Measurements from ENCODE around the gene PRKCE.
"Not testable (repeated sequence)": the region's sequence is repeated elsewhere in the genome, so short reads cannot be mapped to it uniquely, and the experiment has no call there.

Gene PRKCE

DNA sequence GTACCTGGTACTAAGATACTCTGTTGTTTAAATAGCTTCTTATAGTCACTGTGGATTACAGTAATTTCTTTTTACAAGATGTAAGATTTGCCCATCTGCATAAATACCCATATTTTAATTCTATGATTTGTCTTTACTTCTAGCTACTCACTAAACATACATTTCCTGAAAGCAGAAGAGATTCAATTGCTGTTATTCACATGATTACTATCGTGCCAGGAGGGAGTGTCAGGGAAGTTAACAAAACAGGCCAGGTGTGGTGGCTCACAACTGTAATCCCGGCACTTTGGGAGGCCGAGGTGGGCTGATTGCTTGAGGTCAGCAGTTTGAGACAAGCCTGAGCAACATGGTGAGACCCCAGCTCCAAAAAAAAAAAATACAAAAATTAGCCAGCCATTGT lies 33.8 kb downstream of the PRKCE start:
- no peak for DNase-seq
- in situ Hi-C loops (cut with HindIII; ENCODE audit: low pct_ligation_motif_present, low pct_unique_long_range_greater_than_20kb, low sequenced_read_pairs): no loop called here

DNA sequence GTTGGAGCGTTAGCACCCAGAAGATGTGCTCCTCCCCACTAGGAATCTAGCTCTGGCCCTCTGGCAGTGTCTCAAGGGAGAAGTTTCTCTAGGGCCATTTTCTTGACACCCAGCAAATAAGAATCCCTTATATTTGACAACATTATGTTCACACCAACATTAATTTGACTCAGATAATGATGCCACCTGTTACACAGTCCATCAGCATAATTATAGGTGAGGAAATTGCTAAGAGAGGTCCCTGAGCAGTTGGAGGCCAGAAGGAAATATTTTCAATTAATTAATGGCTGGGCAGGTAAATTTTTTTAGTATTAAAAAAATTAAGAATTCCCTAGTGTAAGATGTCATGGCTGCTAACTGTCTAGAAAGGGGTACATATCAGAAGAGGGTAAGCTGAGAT lies 36.5 kb downstream of the PRKCE start:
- in situ Hi-C loops (cut with HindIII; ENCODE audit: low pct_ligation_motif_present, low pct_unique_long_range_greater_than_20kb, low sequenced_read_pairs): no loop called here

DNA sequence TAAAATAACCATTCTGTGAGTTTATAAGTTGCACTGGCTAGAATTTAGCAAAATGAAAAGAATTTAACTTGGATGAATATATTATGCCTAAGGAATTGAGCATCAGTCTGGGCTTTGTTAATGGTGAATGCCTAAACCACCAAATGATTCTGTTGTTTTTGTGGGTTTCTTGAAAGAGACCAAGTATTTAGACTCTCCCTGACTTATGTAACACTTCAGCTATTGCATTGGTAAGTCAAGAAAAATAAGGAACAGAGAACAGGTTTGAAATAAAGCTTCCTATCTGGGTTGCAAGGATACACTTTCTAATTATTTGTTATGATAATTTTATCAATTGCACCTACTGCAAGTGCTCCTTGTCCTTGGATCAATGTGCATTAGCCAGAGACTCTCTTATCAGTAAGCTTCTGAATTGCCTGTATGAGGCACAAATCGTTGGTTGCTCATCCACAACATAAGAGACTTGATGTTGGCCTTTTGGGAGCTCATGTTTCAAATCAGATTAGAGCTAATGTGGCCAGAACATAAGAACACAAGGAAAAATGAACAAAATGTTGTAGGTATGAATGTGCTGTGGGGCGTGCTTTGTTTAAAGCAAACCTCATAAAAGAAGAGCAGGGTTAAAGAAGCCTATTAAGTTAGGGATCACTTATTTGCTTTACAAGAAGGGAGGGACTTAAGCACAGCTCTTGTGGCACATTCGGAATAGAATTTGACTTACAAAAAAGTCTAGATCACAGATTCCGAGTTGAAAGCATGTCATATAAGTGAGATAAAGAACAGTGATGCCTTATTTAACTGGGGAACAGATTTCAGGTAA lies 37.2 kb downstream of the PRKCE start:
- DNase-seq: no peak
- in situ Hi-C loops (cut with HindIII; ENCODE audit: low pct_ligation_motif_present, low pct_unique_long_range_greater_than_20kb, low sequenced_read_pairs): no loop called here

More for the DNA sequence above, 36.5 kb downstream of the PRKCE start:
- no peak for DNase-seq

DNA sequence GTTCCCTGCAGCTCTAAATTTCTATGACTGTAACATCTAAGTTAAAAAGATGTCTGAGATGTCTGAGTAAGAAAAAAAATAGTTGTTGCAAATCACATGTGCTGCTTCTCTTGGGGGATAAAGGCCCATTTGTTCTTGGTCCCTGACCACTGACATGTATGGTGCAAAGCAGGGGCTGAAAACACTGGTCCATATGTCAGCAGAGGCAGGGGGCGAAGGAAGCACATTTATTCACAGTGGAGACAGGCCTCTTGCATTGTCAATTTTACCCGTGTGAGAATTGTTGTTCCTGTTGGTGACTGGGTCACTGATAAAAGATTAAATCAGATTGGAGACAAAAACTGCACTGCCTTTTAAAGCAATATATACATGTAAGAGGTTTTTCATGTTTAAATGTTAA lies 38.8 kb downstream of the PRKCE start:
- no peak for DNase-seq
- in situ Hi-C loops (cut with HindIII; ENCODE audit: low pct_ligation_motif_present, low pct_unique_long_range_greater_than_20kb, low sequenced_read_pairs): no loop called here

DNA sequence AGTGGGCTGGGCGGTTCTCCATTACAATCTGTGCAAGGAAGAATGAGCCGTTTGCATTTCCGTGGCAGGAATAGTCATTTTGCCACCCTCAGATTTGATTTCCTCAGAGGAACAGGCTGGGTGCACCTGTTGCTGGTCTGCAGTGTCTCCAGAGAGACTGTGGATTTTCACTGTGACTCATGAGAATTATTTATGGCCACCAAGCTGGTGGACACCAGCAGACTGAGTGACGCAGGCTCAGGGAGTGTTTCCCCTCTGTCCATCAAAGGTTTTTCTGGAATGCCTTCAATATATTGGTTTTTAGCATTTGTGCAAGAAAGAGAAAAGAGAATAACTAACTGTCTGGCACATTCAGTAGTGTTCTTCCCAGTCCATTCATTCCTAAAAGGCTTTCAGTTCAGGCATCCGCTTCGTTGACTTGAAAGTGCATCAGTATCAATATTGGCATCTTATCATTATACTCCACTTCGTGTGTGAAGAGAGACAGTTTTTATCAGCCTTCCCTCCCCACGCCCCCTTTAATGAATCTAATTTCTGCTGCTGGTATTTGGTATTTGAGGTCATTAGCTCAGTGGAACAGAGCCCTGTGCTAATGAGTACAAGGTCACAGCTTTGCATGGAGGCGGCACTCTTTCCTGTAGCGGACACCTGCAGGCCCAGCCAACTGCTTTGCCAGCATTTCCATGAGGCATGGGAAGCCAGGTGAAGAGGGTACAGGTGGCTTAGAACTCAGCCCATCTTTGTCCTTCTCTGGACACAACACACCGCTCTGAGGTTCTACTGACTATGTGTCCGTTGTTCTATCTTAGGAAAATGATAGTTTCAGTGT lies 39.9 kb downstream of the PRKCE start:
- in situ Hi-C loops (cut with HindIII; ENCODE audit: low pct_ligation_motif_present, low pct_unique_long_range_greater_than_20kb, low sequenced_read_pairs): no loop called here
- no peak for DNase-seq

DNA sequence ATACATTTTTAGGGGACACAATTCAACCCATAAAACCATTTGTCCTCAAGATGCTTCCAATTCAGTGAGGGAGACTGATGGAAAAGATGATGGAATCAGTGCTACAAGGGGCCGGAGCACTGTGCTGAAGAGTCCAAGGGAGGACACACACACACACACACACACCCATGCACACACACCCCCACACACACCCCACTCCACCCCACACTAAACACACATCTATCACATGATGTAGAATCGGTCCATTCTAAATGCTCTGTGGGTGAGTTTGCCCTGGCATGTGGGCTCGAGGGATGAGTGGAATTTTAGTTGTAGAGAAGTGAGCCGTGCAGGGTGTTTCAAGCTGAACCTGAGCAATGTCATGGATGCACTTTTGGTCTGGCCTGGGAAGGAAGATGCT lies 41.1 kb downstream of the PRKCE start:
- in situ Hi-C loops (cut with HindIII; ENCODE audit: low pct_ligation_motif_present, low pct_unique_long_range_greater_than_20kb, low sequenced_read_pairs): no loop called here
- no peak for DNase-seq

DNA sequence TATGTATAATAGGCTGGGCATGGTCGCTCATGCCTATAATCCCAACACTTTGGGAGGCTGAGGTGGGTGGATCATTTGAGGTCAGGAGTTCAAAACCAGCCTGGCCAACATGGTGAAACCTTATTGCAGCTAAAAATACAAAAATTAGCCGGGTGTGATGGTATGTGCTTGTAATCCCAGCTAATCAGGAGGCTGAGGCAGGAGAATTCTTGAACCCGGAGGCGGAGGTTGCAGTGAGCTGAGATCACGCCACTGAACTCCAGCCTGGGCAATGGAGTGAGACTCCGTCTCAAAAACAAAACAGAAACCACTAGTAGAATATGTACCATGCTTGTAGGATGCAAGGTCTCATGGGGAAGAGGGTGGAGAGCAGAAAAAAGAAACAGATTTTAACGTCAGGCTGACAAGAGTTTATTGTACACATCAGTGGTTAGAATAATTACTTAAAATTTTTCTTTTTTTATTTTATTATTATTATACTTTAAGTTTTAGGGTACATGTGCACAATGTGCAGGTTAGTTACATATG lies 44.1 kb downstream of the PRKCE start:
- DNase-seq; in situ Hi-C loops (cut with HindIII; ENCODE audit: low pct_ligation_motif_present, low pct_unique_long_range_greater_than_20kb, low sequenced_read_pairs): not testable (repeated sequence)

DNA sequence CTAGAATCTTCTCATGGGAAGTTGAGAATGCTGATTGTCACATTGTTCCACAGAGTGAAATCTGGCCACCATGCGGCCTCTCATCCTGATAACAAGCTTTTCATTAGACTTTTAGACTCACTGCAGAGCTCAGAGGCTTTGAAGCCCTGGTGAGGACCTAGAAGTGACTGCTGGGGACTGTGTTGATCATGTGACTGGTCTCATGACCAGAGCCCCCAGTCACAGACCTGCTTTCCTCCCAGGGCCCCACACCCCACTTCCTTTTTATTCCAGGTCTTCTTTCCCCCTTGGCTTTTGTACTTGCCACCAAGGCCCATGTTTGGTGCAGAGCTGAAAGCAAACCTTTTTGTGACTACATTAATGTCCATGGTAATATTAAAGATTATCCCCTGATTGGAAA lies 45.2 kb downstream of the PRKCE start:
- no peak for DNase-seq
- in situ Hi-C loops (cut with HindIII; ENCODE audit: low pct_ligation_motif_present, low pct_unique_long_range_greater_than_20kb, low sequenced_read_pairs): no loop called here

DNA sequence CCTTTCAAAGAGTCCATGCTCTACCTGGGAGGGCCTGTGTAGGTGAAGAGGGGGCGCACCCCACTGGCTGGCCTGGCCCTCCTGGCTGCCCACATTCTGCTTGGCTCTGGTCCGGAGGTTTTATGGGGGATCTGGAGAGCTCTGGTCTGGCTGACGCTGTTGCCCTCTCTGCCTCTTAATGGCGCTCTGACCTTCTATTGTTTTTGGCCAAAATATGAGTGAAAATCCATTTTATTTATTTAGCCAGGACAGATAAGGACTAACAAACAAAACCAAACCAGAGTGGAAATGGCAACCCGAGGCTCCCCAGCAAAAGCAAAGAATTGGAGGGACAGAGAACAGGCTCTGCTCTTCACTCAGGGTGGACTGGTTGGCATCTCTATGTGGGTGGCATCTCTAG lies 45.7 kb downstream of the PRKCE start:
- in situ Hi-C loops (cut with HindIII; ENCODE audit: low pct_ligation_motif_present, low pct_unique_long_range_greater_than_20kb, low sequenced_read_pairs): no loop called here
- no peak for DNase-seq

DNA sequence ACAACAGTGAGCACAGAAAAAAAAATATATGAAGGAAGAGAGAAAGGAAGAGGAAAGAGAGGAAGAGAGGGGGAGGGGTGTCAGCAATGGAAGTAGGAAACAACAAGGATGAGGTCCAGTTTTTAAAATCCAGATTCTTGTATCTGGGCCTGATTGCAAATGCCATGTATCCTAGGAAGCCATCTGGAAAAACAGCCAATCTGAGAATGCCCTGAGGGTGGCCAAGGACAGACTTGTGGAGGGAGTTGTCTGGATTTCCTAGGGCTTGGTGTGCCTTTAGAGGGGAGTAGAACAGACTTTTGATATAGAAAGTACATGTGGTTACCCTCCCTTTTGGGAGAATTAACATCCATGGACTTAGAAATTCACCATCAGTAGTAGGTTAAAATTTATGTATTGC lies 47.1 kb downstream of the PRKCE start:
- in situ Hi-C loops (cut with HindIII; ENCODE audit: low pct_ligation_motif_present, low pct_unique_long_range_greater_than_20kb, low sequenced_read_pairs): no loop called here
- peak; percentile 13 for DNase-seq

DNA sequence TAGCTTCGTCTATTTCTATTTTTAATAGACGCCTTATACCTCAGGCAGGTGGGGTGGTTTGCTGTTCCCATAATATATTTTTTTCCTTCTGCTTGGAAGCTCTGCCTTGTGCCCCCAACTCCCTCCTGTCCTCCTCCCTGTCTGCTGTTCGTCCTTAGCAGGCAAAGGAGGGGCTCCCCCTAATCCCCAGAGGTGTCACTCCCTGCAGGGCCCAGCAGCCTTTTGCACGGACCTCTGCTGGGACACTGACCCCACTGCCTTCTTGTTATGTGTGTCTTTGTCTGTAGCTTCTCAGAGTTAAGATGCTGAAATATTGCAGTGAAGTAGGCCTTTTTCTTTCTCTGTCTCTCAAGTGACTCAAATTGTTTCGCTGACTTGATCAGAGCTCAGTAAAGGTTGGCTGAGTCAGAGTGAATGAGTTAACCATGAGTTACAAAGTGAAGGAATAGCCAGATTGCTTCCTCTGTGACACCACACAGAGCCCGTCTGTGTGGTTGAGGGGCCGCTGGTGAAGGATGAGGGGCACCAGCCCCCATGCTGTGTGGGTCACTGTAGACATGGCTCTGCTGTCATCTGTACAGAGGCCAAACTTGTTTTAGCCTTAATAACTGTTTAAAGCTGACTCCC lies 47.7 kb downstream of the PRKCE start:
- in situ Hi-C loops (cut with HindIII; ENCODE audit: low pct_ligation_motif_present, low pct_unique_long_range_greater_than_20kb, low sequenced_read_pairs): no loop called here
- DNase-seq: peak; percentile 84

DNA sequence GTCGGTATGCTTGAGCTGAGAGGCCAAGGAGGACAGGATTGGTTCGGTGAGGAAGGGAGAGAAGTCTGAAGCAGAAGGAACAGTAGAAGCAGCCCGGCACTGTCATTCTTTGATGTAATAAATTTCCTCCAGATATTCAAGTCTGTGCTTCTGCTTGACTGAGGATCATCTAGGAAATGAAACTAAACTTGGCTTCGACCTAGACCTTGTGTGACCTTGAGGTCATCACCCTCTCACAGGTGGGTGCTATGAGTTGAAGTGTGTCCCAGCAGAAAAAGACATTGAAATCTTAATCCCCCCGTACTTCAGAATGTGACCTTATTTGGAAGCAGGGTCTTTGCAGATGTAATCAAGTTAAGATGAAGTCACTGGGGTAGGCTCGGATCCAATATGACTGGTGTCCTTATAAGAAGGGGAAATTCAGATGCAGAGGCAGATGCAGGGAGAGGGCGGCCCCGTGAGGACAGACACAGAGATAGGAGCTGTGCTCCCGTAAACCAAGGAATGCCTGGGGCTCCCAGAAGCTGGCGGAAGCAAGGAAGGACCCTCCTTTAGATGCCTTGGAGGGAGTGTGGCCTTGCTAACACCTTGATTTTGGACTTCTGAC lies 49.0 kb downstream of the PRKCE start:
- no peak for DNase-seq
- in situ Hi-C loops (cut with HindIII; ENCODE audit: low pct_ligation_motif_present, low pct_unique_long_range_greater_than_20kb, low sequenced_read_pairs): no loop called here

DNA sequence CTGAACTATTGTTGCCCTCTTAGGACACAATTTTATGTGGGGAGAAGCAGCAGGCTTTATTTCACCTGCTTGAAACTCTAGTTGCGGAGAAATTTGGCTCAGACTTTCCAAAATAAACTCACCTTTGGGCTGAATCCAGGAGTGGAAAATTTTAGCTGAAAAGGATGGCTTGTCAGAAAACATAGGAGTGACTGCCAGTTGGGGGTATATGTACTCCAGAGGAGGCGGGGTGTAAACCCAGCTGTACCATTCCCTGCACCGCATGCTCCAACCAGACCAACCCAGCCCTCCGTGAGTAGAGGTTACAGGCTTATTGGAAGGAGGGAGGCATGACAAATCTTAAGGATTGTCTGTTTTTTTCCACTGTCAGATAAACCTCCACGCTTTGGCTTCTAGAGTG lies 53.8 kb downstream of the PRKCE start:
- in situ Hi-C loops (cut with HindIII; ENCODE audit: low pct_ligation_motif_present, low pct_unique_long_range_greater_than_20kb, low sequenced_read_pairs): no loop called here
- DNase-seq: no peak

DNA sequence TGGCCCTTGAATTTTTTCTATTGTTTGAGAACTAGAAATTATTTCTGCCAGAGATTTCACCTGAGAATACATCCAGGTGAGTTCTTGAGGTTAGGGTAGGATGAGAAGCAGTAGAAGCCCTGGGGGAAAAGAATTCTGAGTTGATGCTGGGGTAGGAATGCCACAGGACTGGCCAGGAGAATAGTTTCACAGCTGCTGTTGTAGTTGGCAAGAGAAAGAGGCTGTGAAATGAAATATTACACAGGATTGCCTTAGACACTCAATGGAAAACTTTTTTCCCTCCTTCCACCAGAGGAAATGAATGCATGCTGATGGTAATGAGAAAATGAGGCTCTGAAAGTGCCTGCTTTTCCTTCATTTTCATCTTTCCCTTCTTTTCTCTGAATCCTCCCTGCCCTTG lies 54.6 kb downstream of the PRKCE start:
- no peak for DNase-seq
- in situ Hi-C loops (cut with HindIII; ENCODE audit: low pct_ligation_motif_present, low pct_unique_long_range_greater_than_20kb, low sequenced_read_pairs): no loop called here

DNA sequence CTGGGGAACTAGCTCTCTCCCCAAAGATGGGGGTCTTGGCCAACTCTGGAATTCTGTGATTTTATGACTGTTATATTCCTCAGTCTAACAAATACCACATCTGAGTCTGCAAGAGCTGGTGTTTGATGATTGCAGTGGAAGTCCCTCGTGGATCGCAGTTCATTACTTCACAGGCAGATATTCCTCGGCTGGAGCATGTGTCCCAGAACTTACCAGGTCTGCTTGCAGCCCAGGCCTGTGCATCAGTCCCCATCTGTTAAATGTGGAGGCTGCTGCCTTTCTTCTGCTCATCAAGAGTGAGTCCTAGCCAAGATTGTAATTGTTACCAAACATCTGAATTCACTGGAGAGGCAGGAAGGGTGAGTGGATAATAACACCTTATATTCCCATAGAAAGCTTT lies 55.5 kb downstream of the PRKCE start:
- in situ Hi-C loops (cut with HindIII; ENCODE audit: low pct_ligation_motif_present, low pct_unique_long_range_greater_than_20kb, low sequenced_read_pairs): no loop called here
- no peak for DNase-seq

DNA sequence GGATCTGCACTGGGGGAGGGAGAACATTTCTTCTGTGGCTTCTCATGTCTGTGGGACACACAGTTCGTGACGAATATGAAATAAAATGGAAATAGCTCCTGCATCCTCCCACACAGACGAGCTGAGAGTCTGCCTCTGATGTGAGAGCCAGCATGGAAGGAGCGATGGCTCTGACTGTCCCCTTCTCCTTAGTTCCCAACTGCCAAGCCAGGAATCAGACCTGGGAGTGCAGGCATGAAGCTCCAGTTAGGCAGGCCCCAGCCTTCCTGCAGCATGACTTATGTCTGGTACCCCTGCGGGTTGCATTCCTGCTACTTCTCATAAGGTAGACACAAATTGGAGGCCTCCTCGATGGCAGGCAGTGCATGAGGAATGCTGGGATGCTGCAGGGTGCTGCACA lies 56.2 kb downstream of the PRKCE start:
- no peak for DNase-seq
- in situ Hi-C loops (cut with HindIII; ENCODE audit: low pct_ligation_motif_present, low pct_unique_long_range_greater_than_20kb, low sequenced_read_pairs): no loop called here

DNA sequence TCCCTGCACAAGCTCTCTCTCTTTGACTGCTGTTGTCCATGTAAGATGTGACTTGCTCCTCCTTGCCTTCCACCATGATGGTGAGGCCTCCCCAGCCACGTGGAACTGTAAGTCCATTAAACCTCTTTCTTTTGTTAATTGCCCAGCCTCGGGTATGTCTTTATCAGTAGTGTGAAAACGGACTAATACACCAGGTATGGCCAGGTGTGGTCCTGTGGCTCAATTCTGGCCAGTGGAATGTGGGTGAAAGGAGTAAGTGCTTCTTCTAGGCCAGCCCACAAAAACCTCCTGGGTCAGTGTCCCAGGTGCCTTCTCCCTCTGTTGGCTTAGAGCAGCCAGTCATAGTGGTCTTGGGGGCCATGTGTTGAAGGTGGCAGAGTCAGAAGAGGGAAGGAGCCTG lies 57.0 kb downstream of the PRKCE start:
- no peak for DNase-seq
- in situ Hi-C loops (cut with HindIII; ENCODE audit: low pct_ligation_motif_present, low pct_unique_long_range_greater_than_20kb, low sequenced_read_pairs): no loop called here

DNA sequence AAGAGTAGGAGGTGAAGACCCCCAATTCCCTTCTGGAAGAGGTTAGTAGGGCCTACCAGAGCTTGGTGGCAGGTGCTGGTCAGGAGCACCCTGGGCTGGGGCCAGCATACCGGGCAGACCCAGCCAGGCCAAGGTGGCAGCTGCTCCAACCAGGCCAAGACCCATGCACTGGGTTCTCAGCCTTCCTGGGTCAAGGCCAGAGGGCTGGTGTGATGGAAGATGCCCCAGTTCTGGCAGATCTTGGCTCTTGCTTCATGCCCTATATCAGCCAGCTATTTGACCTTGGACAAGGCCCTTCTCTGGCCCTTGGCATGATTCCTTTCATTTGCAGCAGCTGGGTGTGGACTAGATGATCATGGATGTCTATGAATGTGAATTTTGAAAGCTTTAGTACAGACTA lies 57.7 kb downstream of the PRKCE start:
- DNase-seq: no peak
- in situ Hi-C loops (cut with HindIII; ENCODE audit: low pct_ligation_motif_present, low pct_unique_long_range_greater_than_20kb, low sequenced_read_pairs): no loop called here

DNA sequence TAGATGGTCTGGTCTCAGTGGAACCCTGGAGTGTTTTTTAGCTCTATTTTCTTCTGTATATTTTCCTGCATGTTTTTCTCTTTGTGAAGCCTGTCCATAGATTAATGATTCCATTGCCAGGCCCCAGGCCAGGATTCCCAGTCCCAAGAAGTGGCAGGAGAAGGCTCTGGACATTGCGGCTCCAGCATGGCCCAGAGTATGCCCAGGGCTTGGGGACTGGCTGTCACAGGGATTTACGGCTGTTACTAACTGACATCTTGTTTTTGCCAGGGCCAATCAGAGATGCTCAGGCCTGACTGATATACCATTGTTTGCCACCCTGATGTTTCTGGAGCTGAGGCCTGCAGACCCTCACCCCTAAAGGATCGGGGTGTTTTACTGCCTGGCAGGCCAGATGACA lies 59.0 kb downstream of the PRKCE start:
- in situ Hi-C loops (cut with HindIII; ENCODE audit: low pct_ligation_motif_present, low pct_unique_long_range_greater_than_20kb, low sequenced_read_pairs): no loop called here
- no peak for DNase-seq
